ENCODE measurements around the gene GPRC5B.

The GPRC5B gene

GRCh38 chr16:19896951-19897350, 12.3 kb upstream of the GPRC5B start:
- no peak for DNase-seq

- no peak for DNase-seq
Observed at GRCh38 chr16:19894586-19894985, 9.9 kb upstream of the GPRC5B start.

GRCh38 chr16:19892902-19893301, 8.3 kb upstream of the GPRC5B start:
- no peak for DNase-seq

- DNase-seq: no peak
Observed at GRCh38 chr16:19890901-19891300, 6.3 kb upstream of the GPRC5B start.

GRCh38 chr16:19888834-19889233, 4.2 kb upstream of the GPRC5B start:
- DNase-seq: no peak

- peak; percentile 71 for DNase-seq
Observed at GRCh38 chr16:19886073-19886941, 1.7 kb upstream of the GPRC5B start.

- DNase-seq: no peak
Observed at GRCh38 chr16:19885451-19886072, 914 bp upstream of the GPRC5B start.

GRCh38 chr16:19883966-19884485, 622 bp downstream of the GPRC5B start:
- DNase-seq: no peak

- DNase-seq: no peak
Observed at GRCh38 chr16:19883296-19883965, 1.2 kb downstream of the GPRC5B start.

- DNase-seq: no peak
Observed at GRCh38 chr16:19882646-19883045, 2.0 kb downstream of the GPRC5B start.

GRCh38 chr16:19882186-19882585, 2.5 kb downstream of the GPRC5B start:
- no peak for DNase-seq

- no peak for DNase-seq
Observed at GRCh38 chr16:19881783-19882182, 2.9 kb downstream of the GPRC5B start.

- DNase-seq: no peak
Observed at GRCh38 chr16:19881028-19881427, 3.6 kb downstream of the GPRC5B start.

GRCh38 chr16:19879241-19879792, 5.3 kb downstream of the GPRC5B start:
- DNase-seq: peak; percentile 56

- no peak for DNase-seq
Observed at GRCh38 chr16:19878757-19879156, 5.9 kb downstream of the GPRC5B start.

- no peak for DNase-seq
Observed at GRCh38 chr16:19876501-19877059, 8.1 kb downstream of the GPRC5B start.

GRCh38 chr16:19875900-19876299, 8.7 kb downstream of the GPRC5B start:
- DNase-seq: no peak

GRCh38 chr16:19874851-19875546, 9.6 kb downstream of the GPRC5B start:
- DNase-seq: peak; percentile 36

- DNase-seq: no peak
Observed at GRCh38 chr16:19874026-19874425, 10.6 kb downstream of the GPRC5B start.

- DNase-seq: no peak
Observed at GRCh38 chr16:19872935-19873334, 11.7 kb downstream of the GPRC5B start.

- DNase-seq: no peak
Observed at GRCh38 chr16:19872179-19872863, 12.3 kb downstream of the GPRC5B start.

GRCh38 chr16:19871721-19872120, 12.9 kb downstream of the GPRC5B start:
- no peak for DNase-seq

All from NCI-H774 (cell line).